OCI-LY1 (cell line): ENCODE measurements around the gene TMEM60.

Source experiments
- H2AFZ ChIP-seq: fragments of 200-600 bp; sonication (generic), shearing (Covaris generic); 2 replicates; pipeline ENCODE4 v1.6.0; 2014; ENCODE audit warnings: antibody characterized with exemption, mild to moderate bottlenecking, low read length
- H3F3A ChIP-seq: fragments of 200-600 bp; sonication (generic), shearing (Covaris generic); 2 replicates; pipeline ENCODE4 v1.6.0; 2014; ENCODE audit warnings: mild to moderate bottlenecking, antibody characterized with exemption, low read length, moderate library complexity; ENCODE audit not compliant: insufficient read depth
- H3K27ac ChIP-seq: fragments of 200-600 bp; sonication (generic); 2 replicates; pipeline ENCODE4 v1.5.1; 2014; ENCODE audit warnings: low read length, mixed run types, mild to moderate bottlenecking, low read depth; ENCODE audit not compliant: poor library complexity, severe bottlenecking
- H3K27me3 ChIP-seq: fragments of 200-600 bp; sonication (generic); 2 replicates; pipeline ENCODE4 v1.6.0; 2014; ENCODE audit warnings: antibody characterized with exemption, mild to moderate bottlenecking, low read length, moderate library complexity; ENCODE audit not compliant: insufficient read depth
- H3K36me3 ChIP-seq: fragments of 200-600 bp; sonication (generic); 2 replicates; pipeline ENCODE4 v1.6.1; 2014; ENCODE audit warnings: mild to moderate bottlenecking, antibody characterized with exemption, low read length, moderate library complexity, mixed read lengths; ENCODE audit not compliant: insufficient read depth
- H3K4me1 ChIP-seq: fragments of 200-600 bp; sonication (generic); 2 replicates; pipeline ENCODE4 v1.5.1; 2014; ENCODE audit warnings: mild to moderate bottlenecking, low read length, moderate library complexity; ENCODE audit not compliant: insufficient read depth, severe bottlenecking
- H3K4me2 ChIP-seq: fragments of 200-600 bp; sonication (generic), shearing (Covaris generic); 2 replicates; pipeline ENCODE4 v1.6.1; 2014; ENCODE audit warnings: low read length
- H3K4me3 ChIP-seq: fragments of 200-600 bp; sonication (generic); 2 replicates; pipeline ENCODE4 v1.5.1; 2014; ENCODE audit warnings: low read length, low read depth, mild to moderate bottlenecking, mixed read lengths; ENCODE audit not compliant: poor library complexity, severe bottlenecking
- H3K79me2 ChIP-seq: fragments of 200-600 bp; shearing (Covaris generic); 2 replicates; pipeline ENCODE4 v1.6.1; 2016; ENCODE audit warnings: mixed run types, low read length, mixed read lengths; ENCODE audit not compliant: insufficient read depth
- H3K9ac ChIP-seq: fragments of 200-600 bp; sonication (generic), shearing (Covaris generic); 2 replicates; pipeline ENCODE4 v1.6.1; 2014; ENCODE audit warnings: mild to moderate bottlenecking, low read length, mixed read lengths
- H3K9me2 ChIP-seq: fragments of 200-600 bp; sonication (generic), shearing (Covaris generic); 2 replicates; pipeline ENCODE4 v1.6.1; 2014; ENCODE audit warnings: low read depth, mild to moderate bottlenecking, low read length, mixed read lengths
- H3K9me3 ChIP-seq: fragments of 200-600 bp; shearing (Covaris generic); 2 replicates; pipeline ENCODE4 v1.6.1; 2014; ENCODE audit warnings: low read length, mixed read lengths
- H4K20me1 ChIP-seq: fragments of 200-600 bp; sonication (generic), shearing (Covaris generic); 2 replicates; pipeline ENCODE4 v1.6.0; 2016; ENCODE audit warnings: mild to moderate bottlenecking, low read length; ENCODE audit not compliant: insufficient read depth
- CTCF ChIP-seq: fragments of 200-600 bp; sonication (generic), shearing (Covaris generic); IDR thresholded peaks from 2 replicates; pipeline ENCODE4 v1.5.1; 2017; ENCODE audit warnings: mild to moderate bottlenecking, antibody characterized with exemption, low read length, moderate library complexity, mixed read lengths
- EZH2 ChIP-seq: fragments of 200-600 bp; sonication (generic), shearing (Covaris generic); IDR thresholded peaks from 2 replicates; pipeline ENCODE4 v1.8.0; 2017; ENCODE audit warnings: borderline replicate concordance, mixed run types, mild to moderate bottlenecking, antibody characterized with exemption, low read length, moderate library complexity, mixed read lengths

TMEM60 gene

GRCh38 chr7:77819021-77819420 is 20.8 kb upstream of the TMEM60 start:
- TF ChIP-seq EZH2: no peak
- no peak for TF ChIP-seq CTCF
- Histone ChIP-seq H3K79me2 (peaks cover 53% of the 10 kb centered on the region), H3F3A (no peaks in the 10 kb centered on the region; the same call in 1 of the 2 replicates), H3K4me2 (no peak overlapping the region), H3K9me3 (peaks cover 25% of the 10 kb centered on the region), H2AFZ (no peak overlapping the region), H3K4me1 (peaks cover 6% of the 10 kb centered on the region), H3K9ac (no peak overlapping the region), H3K4me3 (no peak overlapping the region), H3K27me3 (no peaks in the 10 kb centered on the region), H4K20me1 (no peaks in the 10 kb centered on the region), H3K36me3 (peaks cover 59% of the 10 kb centered on the region), H3K27ac (no peak overlapping the region), H3K9me2 (no peaks in the 10 kb centered on the region)

GRCh38 chr7:77813180-77813579 is 14.9 kb upstream of the TMEM60 start:
- Histone ChIP-seq H3K4me2 (no peak overlapping the region), H3K27me3 (no peaks in the 10 kb centered on the region), H3K27ac (no peak overlapping the region), H3K9me2 (no peaks in the 10 kb centered on the region), H3K9me3 (peaks cover 9% of the 10 kb centered on the region), H3K4me3 (no peak overlapping the region), H3K36me3 (peaks cover 39% of the 10 kb centered on the region), H4K20me1 (no peaks in the 10 kb centered on the region), H3K4me1 (no peaks in the 10 kb centered on the region), H3K9ac (no peak overlapping the region), H2AFZ (no peak overlapping the region), H3K79me2 (peaks cover 76% of the 10 kb centered on the region), H3F3A (no peaks in the 10 kb centered on the region)
- TF ChIP-seq EZH2 (no peak), CTCF (no peak)

DNA sequence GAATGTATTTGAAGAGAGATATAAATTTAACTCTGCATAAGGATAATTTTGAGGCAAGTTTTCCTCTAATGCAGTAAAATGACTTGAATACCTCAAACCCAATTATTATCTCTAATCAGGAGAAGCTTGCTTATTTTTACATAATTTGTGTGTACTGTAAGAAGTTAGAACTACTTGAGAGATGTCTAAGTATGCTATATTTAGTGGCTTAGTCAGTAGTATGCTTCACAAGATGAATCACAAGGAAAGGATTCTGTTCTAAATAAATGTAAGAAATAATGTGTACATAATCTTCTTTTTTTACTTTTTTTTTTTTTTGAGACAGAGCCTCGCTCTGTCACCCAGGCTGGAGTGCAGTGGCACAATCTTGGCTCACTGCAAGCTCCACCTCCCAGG is 14.1 kb upstream of the TMEM60 start:
- H3K4me3 ChIP-seq: no peak overlapping the region
- H3K4me1 ChIP-seq: no peaks in the 10 kb centered on the region
- H2AFZ ChIP-seq: no peak overlapping the region
- no peak overlapping the region for H3K4me2 ChIP-seq
- H4K20me1 ChIP-seq: no peaks in the 10 kb centered on the region
- H3K9ac ChIP-seq: no peak overlapping the region
- H3F3A ChIP-seq: no peaks in the 10 kb centered on the region
- no peaks in the 10 kb centered on the region for H3K27me3 ChIP-seq
- no peak for TF ChIP-seq CTCF
- no peak for TF ChIP-seq EZH2
- H3K9me2 ChIP-seq: no peaks in the 10 kb centered on the region
- peaks cover 16% of the 10 kb centered on the region for H3K9me3 ChIP-seq
- H3K36me3 ChIP-seq: peaks cover 30% of the 10 kb centered on the region
- H3K79me2 ChIP-seq: peaks cover 83% of the 10 kb centered on the region
- H3K27ac ChIP-seq: no peak overlapping the region
